ENCODE results near the gene TUNAR. TPM values are rescaled to one million over a fixed set of nuclear protein-coding genes. Genes with fewer than 3 reads are reported as not detected.

The TUNAR gene
- total RNA-seq, 2 donors from 2014 or later: not detected

GRCh38 chr14:95903165-95903564 lies 26.5 kb downstream of the TUNAR start:
- DNase-seq: no peak
- no peak for ATAC-seq
- intact Hi-C loops (cut with DNase I, micrococcal nuclease): no loop called here

DNA sequence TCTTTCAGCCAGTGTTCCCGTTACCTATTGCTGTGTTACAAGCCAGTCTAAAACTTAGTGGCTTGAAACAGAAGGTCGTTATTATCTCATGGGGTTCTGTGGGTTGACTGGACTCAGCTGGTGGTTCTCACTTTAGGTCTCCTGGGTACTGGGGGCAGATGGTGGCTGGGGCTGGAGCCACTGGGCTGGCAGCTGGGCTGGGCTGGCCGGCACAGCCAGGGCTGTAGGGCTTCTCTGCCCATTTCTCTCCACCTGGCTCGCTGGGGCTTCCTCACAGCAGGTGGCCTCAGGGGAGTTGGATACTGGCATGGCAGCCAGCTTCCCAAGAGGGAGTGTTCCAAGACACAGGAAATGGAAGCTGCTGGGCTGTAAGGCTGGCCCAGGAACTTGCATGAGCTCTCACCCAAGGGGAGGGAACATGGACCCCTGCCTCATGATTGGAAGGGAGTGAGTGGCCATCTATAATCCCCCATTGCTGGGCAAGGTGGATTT lies 27.0 kb downstream of the TUNAR start:
- intact Hi-C loops (cut with DNase I, micrococcal nuclease): no loop called here
- no peak for DNase-seq
- no peak for ATAC-seq

DNA sequence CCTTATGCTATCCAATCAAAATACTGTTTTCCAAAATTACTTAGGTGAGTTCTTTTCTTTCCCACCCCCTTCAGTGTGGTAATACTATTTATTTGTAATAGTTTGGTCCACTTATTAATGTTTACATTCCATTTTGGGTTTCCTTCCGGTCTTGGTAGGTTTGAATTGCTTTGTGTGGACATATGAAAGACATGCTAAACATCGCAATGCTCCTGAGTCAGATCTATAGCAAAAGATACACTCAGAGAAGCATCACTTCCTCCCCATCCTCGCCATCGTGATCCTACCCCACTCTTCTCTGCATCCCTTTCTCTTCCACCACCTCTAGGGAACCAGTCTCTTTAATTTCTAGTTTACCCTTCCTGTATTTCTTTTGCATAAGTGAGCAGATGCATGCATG lies 30.0 kb downstream of the TUNAR start:
- DNase-seq (no peak), ATAC-seq (no peak)
- intact Hi-C loops (cut with DNase I, micrococcal nuclease): no loop called here

- no peak for DNase-seq
- intact Hi-C loops (cut with DNase I, micrococcal nuclease): no loop called here
- no peak for ATAC-seq
Measured at GRCh38 chr14:95910628-95911027, 34.0 kb downstream of the TUNAR start.

- intact Hi-C loops (cut with DNase I, micrococcal nuclease): no loop called here
- no peak for DNase-seq
- no peak for ATAC-seq
Measured at GRCh38 chr14:95911456-95911855, 34.8 kb downstream of the TUNAR start.

DNA sequence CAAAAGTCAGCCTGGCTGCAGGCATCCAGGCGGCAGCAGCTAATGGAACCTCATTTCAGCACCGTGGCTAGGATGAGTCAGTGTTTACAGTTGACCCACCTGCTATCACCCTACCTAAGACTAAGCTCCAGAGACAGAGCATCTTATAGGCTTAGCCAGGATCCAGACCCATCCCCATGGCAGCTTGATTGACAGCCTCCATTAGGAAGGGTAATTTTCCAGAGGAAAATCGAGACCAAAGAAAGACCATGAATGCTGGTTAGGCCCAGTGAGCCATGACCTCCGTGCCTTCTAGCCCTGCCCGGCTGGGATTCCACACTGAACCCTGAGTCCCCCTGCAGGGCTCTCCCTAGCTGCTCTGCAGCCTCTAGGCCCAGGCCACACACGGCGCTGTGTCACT lies 38.7 kb downstream of the TUNAR start:
- intact Hi-C loops (cut with DNase I, micrococcal nuclease): no loop called here
- no peak for ATAC-seq
- DNase-seq: no peak

GRCh38 chr14:95918466-95918865 lies 41.8 kb downstream of the TUNAR start:
- intact Hi-C loops (cut with DNase I, micrococcal nuclease): no loop called here
- DNase-seq: no peak
- no peak for ATAC-seq

DNA sequence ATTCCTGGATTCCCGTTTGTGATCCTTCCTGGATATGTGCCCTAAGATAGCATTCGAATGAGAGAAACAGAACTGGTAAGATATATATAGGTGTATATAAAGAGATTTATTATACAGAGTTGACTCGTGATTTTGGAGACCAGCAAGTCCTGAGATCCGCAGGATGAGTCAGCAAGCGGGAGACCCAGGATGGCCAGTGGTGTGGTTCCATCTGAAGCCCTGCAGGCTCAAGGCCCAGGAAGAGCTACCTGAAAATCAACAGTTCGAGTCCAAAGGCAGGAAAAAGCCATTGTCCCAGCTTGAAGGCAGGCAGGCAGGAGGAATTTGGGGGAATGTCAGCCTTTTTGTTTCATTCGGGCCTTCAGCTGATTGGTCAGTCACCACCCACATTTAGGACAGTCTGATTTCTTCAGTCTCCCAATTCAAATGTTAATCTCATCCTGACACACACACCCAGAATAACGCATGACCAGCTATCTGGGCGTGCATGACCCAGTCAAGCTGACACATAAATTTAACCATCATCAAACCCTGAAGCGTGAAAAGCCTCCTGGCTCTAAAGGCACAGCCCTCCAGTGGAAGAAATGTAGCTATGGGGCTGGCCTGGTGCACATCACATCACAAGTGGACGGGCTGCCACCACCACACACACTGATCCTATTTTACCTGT lies 44.3 kb downstream of the TUNAR start:
- ATAC-seq (no peak), DNase-seq (no peak)
- intact Hi-C loops (cut with DNase I, micrococcal nuclease): no loop called here

DNA sequence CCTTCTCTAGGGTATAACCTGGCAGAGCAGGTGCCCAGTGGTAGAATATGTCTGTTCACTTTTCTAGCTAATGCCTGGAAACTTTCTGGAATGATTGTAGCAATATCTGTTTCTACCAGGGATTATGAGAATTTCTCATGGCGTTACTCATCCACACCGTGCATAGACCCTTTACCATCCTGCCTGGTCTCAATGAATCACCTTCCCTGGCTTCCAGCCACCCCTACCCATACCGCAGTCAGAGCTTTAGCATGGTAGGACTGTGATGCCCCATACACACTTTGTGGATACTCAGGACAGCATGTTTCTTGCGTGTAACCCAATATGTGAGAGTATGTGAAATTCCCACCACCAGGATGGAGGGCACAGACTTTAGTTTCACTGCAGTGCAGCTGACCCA lies 45.4 kb downstream of the TUNAR start:
- DNase-seq: no peak
- intact Hi-C loops (cut with DNase I, micrococcal nuclease): no loop called here
- no peak for ATAC-seq

GRCh38 chr14:95928751-95929150 lies 52.1 kb downstream of the TUNAR start:
- DNase-seq (no peak), ATAC-seq (no peak)
- intact Hi-C loops (cut with DNase I, micrococcal nuclease): no loop called here

DNA sequence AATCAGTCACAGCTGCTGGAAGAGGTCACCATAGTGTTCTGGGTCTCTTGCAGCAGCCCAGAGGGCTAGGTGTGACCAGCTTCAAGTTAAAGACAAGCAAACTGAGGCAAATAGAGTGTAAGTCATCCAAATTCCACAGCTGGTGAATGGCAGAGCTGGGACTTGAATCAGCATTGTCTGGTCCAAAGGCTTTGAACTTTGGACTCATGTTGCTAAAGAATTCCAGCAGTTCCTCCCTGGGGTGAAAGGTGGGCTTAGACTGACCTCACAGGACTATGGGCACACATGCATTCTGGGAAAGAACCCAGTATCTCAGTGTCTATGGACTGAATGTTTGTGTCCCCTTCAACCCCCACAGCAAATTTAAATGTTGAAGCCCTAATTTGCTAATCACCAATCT lies 54.8 kb downstream of the TUNAR start:
- DNase-seq: no peak
- ATAC-seq: no peak
- intact Hi-C loops (cut with DNase I, micrococcal nuclease): no loop called here

- ATAC-seq: no peak
- DNase-seq: no peak
- intact Hi-C loops (cut with DNase I, micrococcal nuclease): no loop called here
Measured at GRCh38 chr14:95935228-95935822, 58.7 kb downstream of the TUNAR start.

- ATAC-seq (no peak), DNase-seq (no peak)
- intact Hi-C loops (cut with DNase I, micrococcal nuclease): no loop called here
Measured at GRCh38 chr14:95936041-95936440, 59.4 kb downstream of the TUNAR start.

GRCh38 chr14:95939335-95939734 lies 62.7 kb downstream of the TUNAR start:
- DNase-seq: no peak
- intact Hi-C loops (cut with DNase I, micrococcal nuclease): no loop called here
- ATAC-seq: no peak

DNA sequence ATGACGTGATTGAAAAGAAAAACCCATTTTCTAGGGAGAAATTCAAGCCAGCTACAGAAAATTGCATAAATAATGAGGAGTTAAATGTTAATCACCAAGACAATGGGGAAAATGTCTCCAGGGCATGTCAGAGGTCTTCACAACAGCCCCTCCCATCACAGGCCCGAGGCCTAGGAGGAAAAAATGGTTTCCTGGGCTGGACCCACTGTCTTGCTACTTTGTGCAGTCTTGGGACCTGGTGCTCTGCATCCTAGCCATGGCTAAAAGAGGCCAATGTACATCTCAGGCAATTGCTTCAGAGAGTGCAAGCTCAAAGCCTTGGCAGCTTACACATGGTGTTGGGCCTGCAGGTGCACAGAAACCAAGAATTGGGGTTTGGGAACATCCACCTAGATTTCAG lies 65.3 kb downstream of the TUNAR start:
- intact Hi-C loops (cut with DNase I, micrococcal nuclease): no loop called here
- no peak for DNase-seq
- ATAC-seq: no peak

DNA sequence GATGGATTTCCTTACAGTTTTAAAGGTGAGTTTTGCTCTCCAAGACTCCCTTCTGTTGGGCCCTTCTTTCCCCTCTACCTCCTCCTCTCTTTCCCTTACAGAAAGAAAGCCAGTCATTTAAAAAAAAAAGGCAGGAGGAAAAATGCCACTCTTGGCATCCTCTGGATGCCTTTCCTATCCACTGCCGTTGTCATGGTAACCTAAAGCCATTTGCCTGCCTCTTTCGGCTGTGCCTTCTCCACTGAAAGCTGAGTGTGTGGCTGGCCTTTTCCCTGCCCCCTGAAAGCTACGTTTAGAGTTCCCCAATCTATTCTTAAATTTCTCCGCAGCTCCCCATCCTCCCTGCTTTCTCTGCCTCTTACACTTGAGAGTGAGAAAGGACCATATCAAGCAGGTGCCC lies 67.1 kb downstream of the TUNAR start:
- ATAC-seq (no peak), DNase-seq (no peak)
- intact Hi-C loops (cut with DNase I, micrococcal nuclease): no loop called here

GRCh38 chr14:95944462-95944861 lies 67.8 kb downstream of the TUNAR start:
- ATAC-seq (no peak), DNase-seq (no peak)
- intact Hi-C loops (cut with DNase I, micrococcal nuclease): no loop called here

GRCh38 chr14:95946867-95947266 lies 70.2 kb downstream of the TUNAR start:
- DNase-seq: no peak
- intact Hi-C loops (cut with DNase I, micrococcal nuclease): no loop called here
- ATAC-seq: no peak

DNA sequence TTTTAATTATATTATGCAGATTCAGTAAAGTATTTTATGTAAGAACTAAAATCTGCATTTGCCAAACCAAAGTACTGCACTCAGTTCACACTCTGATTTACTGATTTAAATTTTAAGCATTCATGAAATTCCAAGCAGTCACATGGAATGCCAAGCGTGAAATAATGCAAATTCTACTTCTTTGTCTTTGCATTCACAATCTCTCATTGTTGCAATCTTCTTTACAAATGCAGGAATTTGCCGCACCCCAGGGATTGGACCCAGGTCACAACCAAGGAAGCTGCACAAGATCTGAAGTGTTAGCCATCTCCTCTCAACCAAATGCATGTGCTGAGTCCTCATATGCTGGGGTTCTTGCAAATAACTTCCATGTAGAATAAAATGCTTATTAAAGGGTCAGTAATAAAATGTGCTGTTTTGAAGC lies 71.9 kb downstream of the TUNAR start:
- ATAC-seq (no peak), DNase-seq (no peak)
- intact Hi-C loops (cut with DNase I, micrococcal nuclease): no loop called here

- intact Hi-C loops (cut with DNase I, micrococcal nuclease): no loop called here
- DNase-seq (no peak), ATAC-seq (no peak)
Measured at GRCh38 chr14:95951359-95951758, 74.7 kb downstream of the TUNAR start.

DNA sequence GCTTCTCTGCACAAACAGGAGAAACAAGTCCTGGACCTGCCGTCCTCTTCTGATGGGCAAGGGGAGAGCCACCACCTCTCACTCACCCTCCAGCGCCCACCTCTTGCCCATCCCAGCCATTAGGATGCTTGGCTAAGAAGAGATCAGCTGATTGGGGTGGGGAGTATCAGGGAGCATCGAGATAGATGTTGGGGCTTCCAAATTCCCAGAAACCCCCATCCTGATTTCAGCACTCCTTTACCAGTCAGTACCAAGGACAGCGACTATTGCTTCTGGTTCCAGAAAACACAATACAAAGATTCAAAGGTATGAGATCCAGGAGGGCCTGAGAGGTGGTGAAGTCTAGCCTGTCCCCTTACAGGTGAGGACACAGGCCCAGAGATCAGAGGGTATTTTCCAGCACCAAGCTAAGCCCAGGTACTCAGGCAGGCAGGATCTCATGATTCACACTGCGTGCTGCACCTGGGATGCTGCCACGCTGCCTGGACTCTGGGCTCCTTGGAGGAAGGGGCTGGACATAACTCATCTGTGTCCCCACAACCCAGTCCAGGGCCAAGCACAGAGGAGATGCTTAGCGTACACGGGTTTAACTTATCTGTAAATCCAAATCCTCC lies 76.6 kb downstream of the TUNAR start:
- ATAC-seq: no peak
- DNase-seq: no peak
- intact Hi-C loops (cut with DNase I, micrococcal nuclease): no loop called here

Measured in left colon (tissue), 2 donors.